Measurements from ENCODE around the gene RHOT1. TPM values are rescaled to one million over a fixed set of nuclear protein-coding genes. Genes with fewer than 3 reads are reported as not detected.
A peak's percentile ranks its signal among the peaks of the same experiment; 100 is the strongest.

RHOT1 gene
- total RNA-seq, 1 donor from 2014 or later, result 34.6 TPM

GRCh38 chr17:32266389-32267301 is 124.3 kb downstream of the RHOT1 start:
- Mint-ChIP-seq H3K27ac (no peak overlapping the region), H3K4me3 (peak overlapping the region; percentile 66), H3K36me3 (no peaks in the 10 kb centered on the region), H3K27me3 (ENCODE audit: low read depth) (peaks cover 91% of the 10 kb centered on the region), H3K9me3 (no peaks in the 10 kb centered on the region), H3K4me1 (peaks cover 25% of the 10 kb centered on the region)
- no peak for TF ChIP-seq CTCF (IDR thresholded peaks at IDR 0.05; ENCODE audit: unreplicated experiment)
- peak in 1 of 2 experiments; percentile 44 for DNase-seq (ENCODE audit: low spot score in 2 of 2, unreplicated experiment in 2 of 2)

- peaks cover 17% of the 10 kb centered on the region for H3K4me1 Mint-ChIP-seq
- no peaks in the 10 kb centered on the region for H3K9me3 Mint-ChIP-seq
These were observed 125.4 kb downstream of the RHOT1 start for GRCh38 chr17:32267690-32268205.

GRCh38 chr17:32268734-32269288 is 126.5 kb downstream of the RHOT1 start:
- H3K4me3 Mint-ChIP-seq, result no peak overlapping the region

More at GRCh38 chr17:32267690-32268205, 125.4 kb downstream of the RHOT1 start:
- peak overlapping the region; percentile 60 for H3K4me3 Mint-ChIP-seq
- TF ChIP-seq CTCF (IDR thresholded peaks at IDR 0.05; ENCODE audit: unreplicated experiment), result no peak
- H3K36me3 Mint-ChIP-seq, result no peaks in the 10 kb centered on the region
- DNase-seq (ENCODE audit: low spot score in 2 of 2, unreplicated experiment in 2 of 2), result no peak
- peaks cover 90% of the 10 kb centered on the region for H3K27me3 Mint-ChIP-seq (ENCODE audit: low read depth)
- H3K27ac Mint-ChIP-seq, result no peak overlapping the region

GRCh38 chr17:32269377-32269776 is 127.1 kb downstream of the RHOT1 start:
- Mint-ChIP-seq H3K27ac (no peak overlapping the region), H3K27me3 (ENCODE audit: low read depth) (peaks cover 85% of the 10 kb centered on the region), H3K9me3 (no peaks in the 10 kb centered on the region), H3K4me3 (no peak overlapping the region), H3K4me1 (peaks cover 17% of the 10 kb centered on the region), H3K36me3 (no peaks in the 10 kb centered on the region)
- TF ChIP-seq CTCF (IDR thresholded peaks at IDR 0.05; ENCODE audit: unreplicated experiment), result no peak
- DNase-seq (ENCODE audit: low spot score in 2 of 2, unreplicated experiment in 2 of 2), result no peak

More at GRCh38 chr17:32268734-32269288, 126.5 kb downstream of the RHOT1 start:
- H3K4me1 Mint-ChIP-seq, result peaks cover 17% of the 10 kb centered on the region
- H3K27me3 Mint-ChIP-seq (ENCODE audit: low read depth), result peaks cover 85% of the 10 kb centered on the region
- H3K27ac Mint-ChIP-seq, result no peak overlapping the region
- H3K9me3 Mint-ChIP-seq, result no peaks in the 10 kb centered on the region
- no peaks in the 10 kb centered on the region for H3K36me3 Mint-ChIP-seq
- DNase-seq (ENCODE audit: low spot score in 2 of 2, unreplicated experiment in 2 of 2), result no peak
- TF ChIP-seq CTCF (IDR thresholded peaks at IDR 0.05; ENCODE audit: unreplicated experiment), result no peak

- Mint-ChIP-seq H3K4me3 (no peak overlapping the region), H3K27me3 (ENCODE audit: low read depth) (peaks cover 80% of the 10 kb centered on the region), H3K36me3 (no peaks in the 10 kb centered on the region), H3K9me3 (no peaks in the 10 kb centered on the region), H3K27ac (no peak overlapping the region), H3K4me1 (peaks cover 10% of the 10 kb centered on the region)
- TF ChIP-seq CTCF (IDR thresholded peaks at IDR 0.05; ENCODE audit: unreplicated experiment), result no peak
- DNase-seq (ENCODE audit: low spot score in 2 of 2, unreplicated experiment in 2 of 2), result no peak
These were observed 129.5 kb downstream of the RHOT1 start for GRCh38 chr17:32271844-32272243.

Measured in mesothelial cell of epicardium (in vitro differentiated cells).